CD4-positive, alpha-beta T cell (primary cell): Measurements from ENCODE around the gene PTPRD. TPM values are rescaled to one million over a fixed set of nuclear protein-coding genes. Genes with fewer than 3 reads are reported as not detected.

Experiments
- ATAC-seq: fragments of 200-7000 bp; cut with Tn5 transposase; one replicate; pipeline ENCODE4 v1.10.0; 2022; ENCODE audit warnings: mild to moderate bottlenecking; ENCODE audit not compliant: poor library complexity
- CTCF ChIA-PET: fragments of 350-600 bp; sonication (Branson Sonifier 250); formaldehyde crosslinking; loops from one replicate; lab custom pipeline; 2021; ENCODE audit warnings: antibody characterized with exemption, inconsistent platforms; lab: Charles Lee
- POLR2A ChIA-PET: fragments of 350-600 bp; sonication (Branson Sonifier 250); formaldehyde crosslinking; loops from one replicate; lab custom pipeline; 2021; ENCODE audit warnings: antibody characterized with exemption, inconsistent platforms; lab: Charles Lee
- DNase-seq, 14 experiments: peaks; one replicate each; pipeline ENCODE4 v3.0.0-alpha.2; 2013 to 2020; ENCODE audit warnings: mixed read lengths in 2 of 14
- H3K27ac ChIP-seq, 2 donors: one replicate each; pipeline versions ENCODE4 v1.5.1 to v1.7.0; 2013; ENCODE audit warnings: low read length in 2 of 2, low read depth in 1 of 2, mild to moderate bottlenecking in 1 of 2
- H3K27me3 ChIP-seq, 2 experiments: 1 replicate in 1 of 2; 2 replicates in 1 of 2; pipeline versions ENCODE4 v1.6.1 to v1.7.0; 2013; ENCODE audit warnings: low read length in 2 of 2, control low read depth in 1 of 2, mild to moderate bottlenecking in 1 of 2, moderate library complexity in 1 of 2; ENCODE audit not compliant: insufficient read depth in 2 of 2, control insufficient read depth in 1 of 2
- H3K36me3 ChIP-seq: one replicate; pipeline ENCODE4 v1.6.1; 2013; ENCODE audit warnings: low read length, control low read depth; ENCODE audit not compliant: insufficient read depth
- H3K4me1 ChIP-seq: one replicate; pipeline ENCODE4 v1.6.1; 2013; ENCODE audit warnings: low read length, control low read depth; ENCODE audit not compliant: insufficient read depth
- H3K4me3 ChIP-seq: one replicate; pipeline ENCODE4 v1.5.1; 2013; ENCODE audit warnings: mild to moderate bottlenecking, low read length, moderate library complexity
- H3K9me3 ChIP-seq, 2 experiments: 1 replicate in 1 of 2; 2 replicates in 1 of 2; pipeline versions ENCODE4 v1.6.1 to v1.7.0; 2013; ENCODE audit warnings: low read length in 2 of 2, mild to moderate bottlenecking in 2 of 2, control low read depth in 1 of 2, moderate library complexity in 1 of 2; ENCODE audit not compliant: control insufficient read depth in 1 of 2, insufficient read depth in 1 of 2
- H3K27ac Mint-ChIP-seq: one replicate; pipeline ENCODE4 v1.8.0; 2020; ENCODE audit warnings: mixed read lengths
- H3K27me3 Mint-ChIP-seq: one replicate; pipeline ENCODE4 v1.8.0; 2021; ENCODE audit warnings: mixed read lengths
- H3K36me3 Mint-ChIP-seq: one replicate; pipeline ENCODE4 v1.8.0; 2021; ENCODE audit warnings: low read depth, mixed read lengths
- H3K4me1 Mint-ChIP-seq: one replicate; pipeline ENCODE4 v1.8.0; 2021; ENCODE audit warnings: low read depth, mixed read lengths
- H3K4me3 Mint-ChIP-seq: one replicate; pipeline ENCODE4 v1.8.0; 2020; ENCODE audit warnings: mild to moderate bottlenecking, mixed read lengths
- H3K9me3 Mint-ChIP-seq: one replicate; pipeline ENCODE4 v1.8.0; 2020; ENCODE audit warnings: mixed read lengths
- CTCF ChIP-seq: fragments of 200-600 bp; IDR thresholded peaks from one replicate; pipeline ENCODE4 v1.8.0; 2022; ENCODE audit warnings: antibody characterized with exemption, mild to moderate bottlenecking
- intact Hi-C, 2 experiments: fragments of 100-400 bp; cut with DNase I in 1 of 2; cut with micrococcal nuclease in 1 of 2; formaldehyde crosslinking; loops; one replicate each; pipeline versions ENCODE4 v1.15.1 to v1.9.0; 2023 to 2025; cut with DNase I, micrococcal nuclease
- total RNA-seq, 174 experiments: library from RNA in 2 of 174; stranded (reverse) in 2 of 174; gene quantifications; one replicate each; pipeline ENCODE4 v1.2.3 and lab custom pipeline; 2021 to 2026

PTPRD gene
- total RNA-seq, 2 experiments from 2014 or later, result not detected

GRCh38 chr9:8394341-8394740, 2218.5 kb downstream of the PTPRD start:
- ATAC-seq, result no peak
- H3K4me1 Mint-ChIP-seq, result no peaks in the 10 kb centered on the region
- no peaks in the 10 kb centered on the region for H3K27me3 Mint-ChIP-seq
- Histone ChIP-seq H3K27me3 (no peaks in the 10 kb centered on the region), H3K36me3 (no peaks in the 10 kb centered on the region), H3K9me3 (no peaks in the 10 kb centered on the region), H3K4me3 (no peak overlapping the region), H3K4me1 (no peaks in the 10 kb centered on the region), H3K27ac (no peak overlapping the region)
- ChIA-PET CTCF (no interaction called here), POLR2A (no interaction called here)
- no peak overlapping the region for H3K4me3 Mint-ChIP-seq
- no peaks in the 10 kb centered on the region for H3K9me3 Mint-ChIP-seq
- no peak overlapping the region for H3K27ac Mint-ChIP-seq
- H3K36me3 Mint-ChIP-seq, result no peaks in the 10 kb centered on the region
- TF ChIP-seq CTCF, result no peak
- intact Hi-C loops, result no loop called here
- DNase-seq, result no peak

DNA sequence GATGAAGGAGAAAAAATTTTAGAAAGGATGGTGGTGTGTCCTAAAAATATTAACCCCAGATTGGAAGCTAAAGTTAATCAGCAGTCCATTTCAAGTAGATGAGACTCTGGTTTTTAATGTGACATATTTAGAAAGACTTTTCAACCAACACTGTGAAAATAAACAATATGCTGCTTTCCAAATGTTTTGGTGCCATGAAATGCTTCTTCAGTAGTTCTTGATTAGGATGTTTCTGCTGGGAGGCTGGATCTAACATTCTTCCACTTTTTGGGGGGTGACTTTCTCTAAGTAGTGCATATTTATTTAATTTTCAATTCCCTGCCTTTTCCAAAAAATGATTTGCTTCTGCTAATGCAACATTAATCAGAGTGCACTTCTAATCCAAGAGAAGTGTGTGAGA, 2219.9 kb downstream of the PTPRD start:
- DNase-seq, result no peak
- no peaks in the 10 kb centered on the region for H3K36me3 ChIP-seq
- no peak overlapping the region for H3K27ac Mint-ChIP-seq
- no peaks in the 10 kb centered on the region for H3K4me1 Mint-ChIP-seq
- no peak for TF ChIP-seq CTCF
- no peak for ATAC-seq
- intact Hi-C loops, result no loop called here
- ChIA-PET POLR2A (no interaction called here), CTCF (no interaction called here)
- no peaks in the 10 kb centered on the region for H3K9me3 Mint-ChIP-seq
- H3K36me3 Mint-ChIP-seq, result no peaks in the 10 kb centered on the region
- H3K4me3 Mint-ChIP-seq, result no peak overlapping the region
- no peak overlapping the region for H3K27ac ChIP-seq
- no peaks in the 10 kb centered on the region for H3K9me3 ChIP-seq
- no peak overlapping the region for H3K4me3 ChIP-seq
- H3K27me3 ChIP-seq, result no peaks in the 10 kb centered on the region
- H3K4me1 ChIP-seq, result no peaks in the 10 kb centered on the region
- H3K27me3 Mint-ChIP-seq, result no peaks in the 10 kb centered on the region

DNA sequence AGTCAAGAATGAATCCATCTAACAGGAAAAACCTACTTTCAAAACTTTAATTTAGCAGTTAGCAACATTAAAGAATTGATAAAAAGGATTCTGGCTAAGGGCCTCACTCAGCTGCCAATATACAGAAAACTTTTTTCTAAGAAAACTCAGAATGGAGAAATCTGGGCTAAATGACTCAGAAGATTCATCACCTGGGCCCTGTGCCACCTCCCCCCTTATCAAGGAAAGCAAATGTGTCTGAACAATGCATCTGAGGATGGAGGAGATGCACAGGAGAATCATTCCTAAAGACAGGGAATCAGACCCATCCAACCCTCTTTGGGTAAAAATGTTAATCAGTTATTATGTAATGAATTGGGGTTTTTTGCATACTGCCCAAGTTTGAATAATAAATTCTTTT, 2221.2 kb downstream of the PTPRD start:
- ChIA-PET CTCF (no interaction called here), POLR2A (no interaction called here)
- Histone ChIP-seq H3K4me3 (no peak overlapping the region), H3K9me3 (no peaks in the 10 kb centered on the region), H3K36me3 (no peaks in the 10 kb centered on the region), H3K4me1 (no peaks in the 10 kb centered on the region), H3K27ac (no peak overlapping the region), H3K27me3 (no peaks in the 10 kb centered on the region)
- Mint-ChIP-seq H3K4me3 (no peak overlapping the region), H3K4me1 (no peaks in the 10 kb centered on the region), H3K36me3 (no peaks in the 10 kb centered on the region), H3K27ac (no peak overlapping the region), H3K27me3 (no peaks in the 10 kb centered on the region), H3K9me3 (no peaks in the 10 kb centered on the region)
- TF ChIP-seq CTCF, result no peak
- DNase-seq (no peak), ATAC-seq (no peak)
- intact Hi-C loops, result no loop called here
